GM21515 (cell line): ENCODE results near the gene STARD3.

Experiments used
- ATAC-seq: cut with Tn5 transposase; IDR thresholded peaks from one replicate; pipeline ENCODE4 v1.9.1; 2021; ENCODE audit not compliant: unreplicated experiment

STARD3 gene

GRCh38 chr17:39669897-39670735 lies 33.2 kb downstream of the STARD3 start:
- ATAC-seq: no peak

- no peak for ATAC-seq
These were observed 33.8 kb downstream of the STARD3 start for GRCh38 chr17:39670746-39671145.

- no peak for ATAC-seq
These were observed 34.9 kb downstream of the STARD3 start for GRCh38 chr17:39671651-39672521.

- no peak for ATAC-seq
These were observed 35.8 kb downstream of the STARD3 start for GRCh38 chr17:39672522-39673334.

- ATAC-seq: no peak
These were observed 36.6 kb downstream of the STARD3 start for GRCh38 chr17:39673335-39674081.

GRCh38 chr17:39674179-39674578 lies 37.2 kb downstream of the STARD3 start:
- no peak for ATAC-seq

GRCh38 chr17:39674702-39675389 lies 37.9 kb downstream of the STARD3 start:
- ATAC-seq: no peak

- ATAC-seq: no peak
These were observed 38.6 kb downstream of the STARD3 start for GRCh38 chr17:39675390-39676082.

GRCh38 chr17:39676198-39676819 lies 39.4 kb downstream of the STARD3 start:
- no peak for ATAC-seq

- ATAC-seq: no peak
These were observed 40.1 kb downstream of the STARD3 start for GRCh38 chr17:39677072-39677471.

GRCh38 chr17:39677542-39678339 lies 40.8 kb downstream of the STARD3 start:
- no peak for ATAC-seq

GRCh38 chr17:39678340-39679116 lies 41.6 kb downstream of the STARD3 start:
- ATAC-seq: no peak

- ATAC-seq: no peak
These were observed 42.7 kb downstream of the STARD3 start for GRCh38 chr17:39679521-39680192.

GRCh38 chr17:39683295-39683939 lies 46.5 kb downstream of the STARD3 start:
- no peak for ATAC-seq

- no peak for ATAC-seq
These were observed 47.6 kb downstream of the STARD3 start for GRCh38 chr17:39684369-39685192.
